ENCODE measurements around the gene PPP4R3C.
"Not testable (repeated sequence)": the region's sequence is repeated elsewhere in the genome, so short reads cannot be mapped to it uniquely, and the experiment has no call there.

Gene PPP4R3C

DNA sequence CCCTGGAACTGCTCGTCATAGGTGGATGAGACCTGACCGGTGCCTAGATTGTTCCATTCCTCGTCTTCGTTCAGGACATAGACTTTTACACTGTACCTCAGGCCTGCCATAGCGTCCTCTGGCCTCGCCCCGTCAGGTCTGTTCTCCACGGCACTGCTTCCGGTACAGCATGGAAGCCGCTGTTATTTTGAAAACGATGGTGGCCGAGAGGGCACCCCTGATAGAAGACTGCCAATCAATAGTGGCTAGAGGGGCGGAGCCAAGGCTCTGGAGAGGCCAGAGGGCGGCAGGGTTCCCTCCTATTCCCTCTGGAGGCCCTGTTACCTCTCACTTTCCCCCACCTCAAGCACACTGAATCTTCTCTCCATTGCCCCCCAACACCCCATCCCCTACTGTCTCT is at the start of gene PPP4R3C:
TSS of gene PPP4R3C (minus strand) at position 155 of the 400 bp plus-strand sequence. CDS start at position 110, 45 bp downstream.
- DNase-seq: no peak

- DNase-seq: no peak
Measured at GRCh38 chrX:27491397-27491796, 28.3 kb upstream of the PPP4R3C start.

DNA sequence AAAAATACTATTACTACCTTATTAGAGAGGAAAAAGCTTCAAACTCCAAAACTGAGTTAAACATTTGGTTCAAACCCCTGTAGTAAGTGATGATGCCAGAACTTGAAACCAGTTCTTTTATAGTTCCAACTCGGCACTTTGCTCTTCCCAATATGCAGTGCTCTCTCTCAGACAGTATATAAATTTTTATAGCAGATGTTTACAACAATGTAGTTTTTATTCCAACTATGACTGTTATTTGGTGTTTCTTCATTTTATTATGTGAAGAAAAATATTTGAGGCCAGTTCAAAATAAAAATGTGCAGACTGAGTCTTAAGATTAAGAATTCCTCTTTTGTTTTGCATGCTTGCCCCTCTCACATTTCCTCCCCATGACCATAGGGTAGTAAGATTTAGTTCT is 2.9 kb upstream of the PPP4R3C start:
- no peak for DNase-seq

GRCh38 chrX:27465036-27465435 is 1.9 kb upstream of the PPP4R3C start:
- DNase-seq: no peak

DNA sequence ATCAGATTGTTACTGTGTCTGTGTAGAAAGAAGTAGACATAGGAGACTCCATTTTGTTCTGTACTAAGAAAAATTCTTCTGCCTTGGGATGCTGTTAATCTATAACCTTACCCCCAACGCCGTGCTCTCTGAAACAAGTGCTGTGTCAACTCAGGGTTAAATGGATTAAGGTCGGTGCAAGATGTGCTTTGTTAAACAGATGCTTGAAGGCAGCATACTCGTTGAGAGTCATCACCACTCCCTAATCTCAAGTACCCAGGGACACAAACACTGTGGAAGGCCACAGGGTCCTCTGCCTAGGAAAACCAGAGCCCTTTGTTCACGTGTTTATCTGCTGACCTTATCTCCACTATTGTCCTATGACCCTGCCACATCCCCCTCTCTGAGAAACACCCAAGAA is 4.0 kb downstream of the PPP4R3C start:
- DNase-seq: not testable (repeated sequence)

DNA sequence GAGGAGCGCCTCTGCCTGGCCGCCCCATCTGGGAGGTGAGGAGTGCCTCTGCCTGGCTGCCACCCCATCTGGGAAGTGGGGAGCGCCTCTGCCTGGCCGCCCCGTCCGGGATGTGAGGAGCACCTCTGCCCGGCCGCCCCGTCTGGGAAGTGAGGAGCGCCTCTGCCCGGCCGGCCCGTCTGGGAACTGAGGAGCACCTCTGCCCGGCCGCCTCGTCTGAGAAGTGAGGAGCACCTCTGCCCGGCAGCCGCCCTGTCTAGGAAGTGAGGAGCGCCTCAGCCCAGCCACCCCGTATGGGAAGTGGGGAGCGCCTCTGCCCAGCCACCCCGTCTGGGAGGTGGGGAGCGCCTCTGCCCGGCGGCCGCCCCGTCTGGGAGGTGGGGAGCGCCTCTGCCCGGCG is 4.6 kb downstream of the PPP4R3C start:
- DNase-seq: not testable (repeated sequence)

DNA sequence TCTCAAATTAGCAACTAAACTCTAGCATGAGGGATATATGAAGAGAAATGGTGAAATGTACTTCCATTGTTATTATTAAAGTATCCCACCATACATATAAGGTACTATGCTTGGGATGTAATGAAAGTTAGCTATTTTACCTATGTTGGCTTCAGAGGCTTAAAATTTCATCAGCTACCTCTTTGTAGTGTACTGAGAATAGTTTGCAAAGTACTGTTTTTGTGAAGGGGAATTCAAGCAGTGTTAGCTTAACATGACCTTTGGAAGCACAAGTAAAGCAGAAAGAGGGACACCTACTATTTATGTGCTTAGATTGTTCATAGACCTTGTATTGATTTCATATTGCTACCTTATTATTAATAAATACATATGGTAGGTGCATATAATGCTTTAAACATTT is 11.8 kb downstream of the PPP4R3C start:
- no peak for DNase-seq

GRCh38 chrX:27446423-27446822 is 16.7 kb downstream of the PPP4R3C start:
- no peak for DNase-seq

DNA sequence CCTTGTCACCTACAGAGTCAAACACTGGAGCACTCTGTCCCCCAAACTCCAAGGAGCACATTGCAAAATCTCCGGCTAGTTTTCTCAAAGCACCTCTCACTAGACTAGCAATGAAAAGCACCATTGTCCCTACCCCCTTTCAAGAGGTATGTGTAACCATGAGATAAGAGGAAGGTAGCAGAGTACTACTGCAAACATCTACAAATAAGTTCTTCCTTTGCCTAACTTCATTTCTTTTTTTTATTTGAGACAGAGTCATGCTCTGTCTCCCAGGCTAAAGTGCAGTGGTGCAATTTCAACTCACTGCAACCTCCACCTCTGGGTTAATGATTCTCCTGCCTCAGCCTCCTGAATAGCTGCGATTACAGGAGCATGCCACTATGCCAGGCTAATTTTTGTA is 17.7 kb downstream of the PPP4R3C start:
- DNase-seq: no peak

DNA sequence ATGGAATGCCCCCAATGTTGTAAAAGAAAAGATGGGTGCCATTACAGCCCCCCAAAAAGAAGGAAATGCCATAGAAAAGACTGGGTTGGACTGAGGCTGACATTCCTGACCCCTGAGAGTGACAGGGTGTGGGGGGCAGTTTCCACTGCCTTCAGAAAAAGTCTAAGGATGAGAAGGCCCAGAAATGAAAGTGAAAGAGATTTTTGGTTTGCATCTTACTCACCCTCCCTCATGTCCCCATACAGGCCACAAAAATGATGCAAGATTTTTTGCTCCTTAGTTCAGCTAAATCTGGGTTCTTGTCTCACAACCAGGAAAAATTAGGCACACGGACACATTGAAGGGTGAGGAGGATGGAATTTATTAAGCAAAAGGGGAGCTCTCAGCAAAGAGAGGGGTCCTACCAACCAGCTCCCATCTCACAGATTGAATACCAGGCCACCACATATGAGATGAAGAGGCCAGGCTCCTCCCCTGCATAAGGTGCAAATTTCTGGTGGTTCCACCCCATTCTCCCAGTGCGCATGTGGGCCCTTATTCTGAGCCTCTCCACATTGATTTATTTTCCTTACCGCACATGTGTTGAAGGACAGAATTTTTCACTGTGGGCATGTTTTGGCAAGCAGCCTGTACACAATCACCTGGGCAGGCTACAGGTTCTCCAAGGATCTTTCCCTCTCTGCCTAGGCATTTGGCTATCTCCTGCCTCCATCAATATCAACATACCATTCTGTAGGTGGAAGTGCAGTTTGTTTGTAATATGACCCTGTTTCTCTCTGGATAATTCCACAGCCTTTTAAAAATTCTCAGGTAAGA is 18.8 kb downstream of the PPP4R3C start:
- DNase-seq: no peak

DNA sequence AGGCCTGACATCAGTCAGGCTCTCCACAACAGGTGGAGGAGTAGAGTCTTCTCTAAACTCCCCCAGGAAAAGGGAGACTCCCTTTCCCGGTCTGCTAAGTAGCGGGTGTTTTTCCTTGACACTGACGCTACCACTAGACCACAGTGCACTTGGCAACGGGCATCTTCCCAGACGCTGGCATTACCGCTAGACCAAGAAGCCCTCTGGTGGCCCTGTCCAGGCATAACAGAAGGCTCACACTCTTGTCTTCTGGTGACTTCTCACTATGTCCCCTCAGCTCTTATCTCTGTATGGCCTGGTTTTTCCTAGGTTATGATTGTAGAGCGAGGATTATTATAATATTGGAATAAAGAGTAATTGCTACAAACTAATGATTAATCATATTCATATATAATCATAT is 20.7 kb downstream of the PPP4R3C start:
- not testable (repeated sequence) for DNase-seq

GRCh38 chrX:27439771-27440170 is 23.4 kb downstream of the PPP4R3C start:
- DNase-seq: no peak

DNA sequence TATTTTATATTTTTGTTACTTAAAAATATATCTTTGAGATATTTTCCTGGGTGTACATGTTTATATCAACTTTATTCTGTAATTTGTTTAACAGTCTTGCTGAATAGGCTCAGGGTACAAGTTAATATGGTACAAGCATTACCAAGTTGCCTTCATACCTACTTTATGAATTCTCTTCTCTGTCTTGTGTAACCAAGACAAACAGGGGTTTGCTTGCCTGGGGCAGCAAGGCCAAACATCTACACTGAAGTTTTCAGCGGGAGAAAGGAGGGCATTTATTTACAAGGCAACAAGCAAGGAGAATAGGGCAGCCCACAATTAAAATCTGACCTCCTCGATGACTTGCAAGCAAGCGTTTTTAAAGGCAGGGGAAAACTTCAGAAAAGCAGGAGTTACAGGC is 24.2 kb downstream of the PPP4R3C start:
- no peak for DNase-seq

DNA sequence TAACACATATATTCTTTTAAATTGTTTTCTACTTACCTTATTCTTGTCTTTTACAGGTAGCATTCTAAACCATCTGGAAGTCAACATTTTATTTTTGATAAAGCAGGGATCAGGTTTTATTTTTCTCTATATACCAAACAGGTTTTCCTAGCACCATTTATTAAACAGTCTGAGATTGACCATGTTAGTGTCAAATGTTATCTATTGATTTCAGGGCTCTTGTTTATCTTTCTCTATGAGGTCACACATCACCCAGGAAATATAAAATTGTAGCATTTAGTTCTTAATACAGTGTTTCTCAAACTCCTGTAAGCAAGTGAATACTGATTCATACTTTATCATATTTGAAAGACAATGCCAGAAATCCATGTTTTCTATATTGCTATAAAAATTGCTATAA is 28.1 kb downstream of the PPP4R3C start:
- DNase-seq: no peak
